Neuronal stem cell (in vitro differentiated cells): ENCODE results near the gene YAF2.

Experiments used
- DNase-seq: peaks from one replicate; pipeline ENCODE4 v3.0.0-alpha.2; 2013; ENCODE audit warnings: low spot score
- H2AFZ ChIP-seq: one replicate; pipeline ENCODE4 v1.6.1; 2013; ENCODE audit warnings: mild to moderate bottlenecking, low read length, inconsistent platforms
- H2AK5ac ChIP-seq: 2 replicates; pipeline ENCODE4 v1.6.1; 2013; ENCODE audit warnings: low read depth, mild to moderate bottlenecking, inconsistent platforms, low read length, moderate library complexity, mixed read lengths
- H2BK120ac ChIP-seq: 2 replicates; pipeline ENCODE4 v1.6.1; 2013; ENCODE audit warnings: low read depth, mild to moderate bottlenecking, inconsistent platforms, low read length, moderate library complexity, mixed read lengths
- H2BK12ac ChIP-seq: one replicate; pipeline ENCODE4 v1.6.1; 2013; ENCODE audit warnings: low read length, inconsistent platforms
- H2BK15ac ChIP-seq: 2 replicates; pipeline ENCODE4 v1.6.1; 2013; ENCODE audit warnings: mild to moderate bottlenecking, low read length, inconsistent platforms, mixed read lengths
- H2BK5ac ChIP-seq: one replicate; pipeline ENCODE4 v1.6.1; 2013; ENCODE audit warnings: inconsistent platforms, mild to moderate bottlenecking, low read length, moderate library complexity
- H3K14ac ChIP-seq: one replicate; pipeline ENCODE4 v1.6.1; 2013; ENCODE audit warnings: low read length, inconsistent platforms
- H3K18ac ChIP-seq: 2 replicates; pipeline ENCODE4 v1.6.1; 2013; ENCODE audit warnings: low read length, inconsistent platforms
- H3K23ac ChIP-seq: 2 replicates; pipeline ENCODE4 v1.6.1; 2013; ENCODE audit warnings: low read depth, mild to moderate bottlenecking, mixed read lengths, low read length, inconsistent platforms; ENCODE audit not compliant: poor library complexity
- H3K27ac ChIP-seq: replicated peaks from 3 replicates; pipeline ENCODE4 v1.5.1; 2013; ENCODE audit warnings: low read length, inconsistent platforms
- H3K27me3 ChIP-seq, 3 experiments: 2 replicates each; pipeline ENCODE4 v1.6.1; 2013; ENCODE audit warnings: low read length in 3 of 3, mild to moderate bottlenecking in 2 of 3, inconsistent platforms in 1 of 3, low read depth in 1 of 3, mixed read lengths in 1 of 3, moderate library complexity in 1 of 3; ENCODE audit not compliant: control insufficient read depth in 3 of 3, insufficient read depth in 3 of 3
- H3K36me3 ChIP-seq, 2 donors: replicated peaks in 1 of 2; 2 replicates each; pipeline ENCODE4 v1.6.1; 2013; ENCODE audit warnings: low read length in 2 of 2; ENCODE audit not compliant: control insufficient read depth in 2 of 2, insufficient read depth in 2 of 2
- H3K4ac ChIP-seq: 2 replicates; pipeline ENCODE4 v1.6.1; 2013; ENCODE audit warnings: inconsistent platforms, mild to moderate bottlenecking, low read length, moderate library complexity
- H3K4me1 ChIP-seq, 2 donors: 1 replicate in 1 of 2; 2 replicates in 1 of 2; pipeline ENCODE4 v1.6.1; 2013; ENCODE audit warnings: low read length in 2 of 2, low read depth in 1 of 2; ENCODE audit not compliant: control insufficient read depth in 2 of 2, insufficient read depth in 1 of 2
- H3K4me2 ChIP-seq: one replicate; pipeline ENCODE4 v1.6.1; 2013; ENCODE audit warnings: mild to moderate bottlenecking, low read length, inconsistent platforms; ENCODE audit not compliant: insufficient read depth, poor library complexity, severe bottlenecking
- H3K4me3 ChIP-seq, 2 donors: 2 replicates each; pipeline ENCODE4 v1.5.1; 2013; ENCODE audit warnings: low read length in 2 of 2, mild to moderate bottlenecking in 2 of 2, inconsistent platforms in 1 of 2, moderate library complexity in 1 of 2
- H3K79me1 ChIP-seq: one replicate; pipeline ENCODE4 v1.6.1; 2013; ENCODE audit warnings: low read depth, mild to moderate bottlenecking, inconsistent platforms, low read length, moderate library complexity
- H3K9ac ChIP-seq: one replicate; pipeline ENCODE4 v1.6.1; 2013; ENCODE audit warnings: mild to moderate bottlenecking, low read depth, low read length, inconsistent platforms; ENCODE audit not compliant: poor library complexity
- H3K9me3 ChIP-seq, 2 donors: replicated peaks in 1 of 2; 2 replicates each; pipeline versions ENCODE3 to v1.6.1; 2013; ENCODE audit warnings: low read length in 2 of 2, mild to moderate bottlenecking in 2 of 2, inconsistent platforms in 1 of 2, low read depth in 1 of 2, mixed read lengths in 1 of 2, moderate library complexity in 1 of 2; ENCODE audit not compliant: control insufficient read depth in 2 of 2, insufficient read depth in 1 of 2
- H4K8ac ChIP-seq: one replicate; pipeline ENCODE4 v1.6.1; 2013; ENCODE audit warnings: low read depth, mild to moderate bottlenecking, inconsistent platforms, low read length, moderate library complexity
- H4K91ac ChIP-seq: one replicate; pipeline ENCODE4 v1.6.1; 2013; ENCODE audit warnings: low read length, low read depth, mild to moderate bottlenecking, inconsistent platforms; ENCODE audit not compliant: poor library complexity
- WGBS, 2 donors: extraction: QIAGEN DNeasy Blood & Tissue Kit; methylation state at CpG; one replicate each; pipeline ENCODE4 v1.1.7; 2013; ENCODE audit warnings: missing lambda C conversion rate in 2 of 2, mixed read lengths in 1 of 2; ENCODE audit not compliant: insufficient read length in 2 of 2, insufficient replicate concordance in 1 of 2; ENCODE audit errors: extremely low coverage in 2 of 2; 5-methylcytosine and 5-hydroxymethylcytosine counted together

The YAF2 gene

DNA sequence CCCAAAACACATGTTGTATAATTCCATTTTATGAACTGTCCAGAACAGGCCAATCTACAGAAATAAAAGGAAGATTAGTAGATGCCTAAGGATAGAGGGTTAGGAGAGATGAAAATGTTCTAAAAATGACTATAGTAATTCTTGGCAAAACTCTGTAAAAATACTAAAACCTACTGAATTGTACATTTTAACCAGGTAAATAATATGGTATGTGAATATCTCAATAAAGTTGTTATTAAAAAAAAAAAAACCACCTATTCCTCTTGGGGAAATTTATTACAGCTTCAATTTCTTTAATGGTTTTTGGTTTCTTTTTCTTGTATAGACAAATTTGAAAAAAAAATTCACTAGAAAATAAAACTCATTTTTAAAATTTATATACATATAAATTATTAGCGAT is 33.2 kb downstream of the YAF2 start:
- Histone ChIP-seq H3K18ac (no peak overlapping the region), H2AFZ (no peak overlapping the region), H3K9ac (no peak overlapping the region), H3K4me1 (no peaks in the 10 kb centered on the region), H3K4ac (no peak overlapping the region), H2BK120ac (no peak overlapping the region), H3K79me1 (no peaks in the 10 kb centered on the region), H3K14ac (no peak overlapping the region), H3K23ac (no peak overlapping the region), H2BK15ac (no peak overlapping the region), H2BK5ac (no peak overlapping the region), H3K9me3 (no peaks in the 10 kb centered on the region), H3K27me3 (no peaks in the 10 kb centered on the region), H4K8ac (no peak overlapping the region), H3K36me3 (peaks cover 0 to 48% of the 10 kb centered on the region in 2 donors), H2AK5ac (no peak overlapping the region), H2BK12ac (no peak overlapping the region), H3K27ac (no peak overlapping the region), H3K4me2 (no peak overlapping the region), H3K4me3 (no peak overlapping the region), H4K91ac (no peak overlapping the region)
- no CpG with 5 or more reads among the region's 1 CpG for WGBS, 2 donors
- DNase-seq: no peak

DNA sequence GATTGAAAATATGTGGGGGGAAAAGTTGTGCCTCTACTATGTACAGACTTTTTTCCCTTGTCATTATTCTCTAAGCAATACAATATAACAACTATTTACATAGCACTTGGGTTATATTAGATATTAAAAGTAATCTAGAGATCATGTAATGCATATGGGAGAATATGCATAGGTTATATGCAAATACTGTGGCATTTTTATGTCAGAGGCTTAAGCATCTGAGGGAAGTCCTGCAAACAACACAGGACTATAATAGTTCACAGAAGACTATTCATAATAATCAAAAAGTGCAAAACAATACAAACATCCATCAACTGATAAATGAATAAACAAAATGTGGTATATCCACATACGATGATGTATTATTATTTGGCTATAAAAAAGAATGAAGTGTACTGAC is 33.7 kb downstream of the YAF2 start:
- Histone ChIP-seq H3K14ac (no peak overlapping the region), H3K27me3 (no peaks in the 10 kb centered on the region)
- WGBS, 2 donors: no CpG with 5 or more reads among the region's 1 CpG

DNA sequence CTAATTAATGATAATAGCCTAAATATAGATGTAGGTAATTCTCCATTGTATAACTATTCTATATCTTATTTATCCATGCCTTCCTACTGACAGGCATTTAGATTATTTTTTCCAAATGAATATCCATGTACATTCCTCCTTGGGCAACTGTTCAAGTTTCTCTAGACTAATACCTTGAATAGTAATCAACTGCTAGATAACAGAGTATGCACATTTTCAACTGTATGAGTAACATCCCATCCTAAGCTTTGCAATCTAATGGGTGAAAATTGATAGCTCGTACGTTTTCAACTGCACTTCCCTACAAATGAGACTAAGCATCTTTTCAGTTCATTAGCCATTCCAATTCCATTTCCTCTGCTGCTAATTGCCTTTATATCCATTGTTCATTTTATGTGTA is 37.0 kb downstream of the YAF2 start:
- no CpG with 5 or more reads among the region's 2 CpGs for WGBS, 2 donors
- H2BK120ac ChIP-seq: no peak overlapping the region

More for the DNA sequence above, 33.7 kb downstream of the YAF2 start:
- H2AK5ac ChIP-seq: no peak overlapping the region
- H3K4me2 ChIP-seq: no peak overlapping the region
- no peak overlapping the region for H3K18ac ChIP-seq
- no peak overlapping the region for H4K8ac ChIP-seq
- no peak overlapping the region for H2BK15ac ChIP-seq
- H3K27ac ChIP-seq: no peak overlapping the region
- DNase-seq: no peak
- H2BK5ac ChIP-seq: no peak overlapping the region
- peaks cover 0 to 45% of the 10 kb centered on the region in 2 donors for H3K36me3 ChIP-seq
- no peak overlapping the region for H2BK12ac ChIP-seq
- no peaks in the 10 kb centered on the region for H3K79me1 ChIP-seq
- no peak overlapping the region for H4K91ac ChIP-seq
- no peak overlapping the region for H3K23ac ChIP-seq
- no peaks in the 10 kb centered on the region for H3K9me3 ChIP-seq
- no peaks in the 10 kb centered on the region for H3K4me1 ChIP-seq
- no peak overlapping the region for H3K4ac ChIP-seq
- H3K4me3 ChIP-seq: no peak overlapping the region
- no peak overlapping the region for H2BK120ac ChIP-seq
- no peak overlapping the region for H3K9ac ChIP-seq
- H2AFZ ChIP-seq: no peak overlapping the region

DNA sequence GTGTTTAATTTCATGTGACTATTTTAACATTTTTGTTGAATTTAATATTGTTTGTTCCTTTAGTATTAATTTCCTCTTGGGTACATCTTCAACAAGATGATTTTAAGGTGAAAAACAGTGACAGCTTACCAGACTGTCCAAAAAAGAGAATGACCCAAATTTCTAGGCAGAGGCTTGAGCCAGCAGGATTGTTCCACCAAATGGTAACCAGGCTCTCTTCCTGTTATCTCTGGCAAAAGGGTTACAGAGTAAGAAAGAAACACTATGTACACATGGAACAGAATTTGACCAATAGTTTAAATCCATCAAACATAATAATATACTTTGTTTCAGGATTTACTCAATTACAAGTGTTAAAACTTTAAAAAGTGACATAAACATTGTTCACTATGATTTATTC is 39.0 kb downstream of the YAF2 start:
- H2BK5ac ChIP-seq: no peak overlapping the region
- DNase-seq: no peak
- H3K4me1 ChIP-seq: peaks cover 2% of the 10 kb centered on the region in 2 donors
- no peak overlapping the region for H2BK15ac ChIP-seq
- H3K4me2 ChIP-seq: no peak overlapping the region
- H3K4ac ChIP-seq: no peak overlapping the region
- no peak overlapping the region for H4K8ac ChIP-seq
- no peak overlapping the region for H4K91ac ChIP-seq
- no peaks in the 10 kb centered on the region for H3K9me3 ChIP-seq
- no peak overlapping the region for H2BK12ac ChIP-seq
- H3K14ac ChIP-seq: no peak overlapping the region
- H2AK5ac ChIP-seq: no peak overlapping the region
- no peak overlapping the region for H3K23ac ChIP-seq
- H3K36me3 ChIP-seq: peaks cover 0 to 50% of the 10 kb centered on the region in 2 donors
- H3K79me1 ChIP-seq: no peaks in the 10 kb centered on the region
- no peak overlapping the region for H3K27ac ChIP-seq
- H3K18ac ChIP-seq: no peak overlapping the region
- no peaks in the 10 kb centered on the region for H3K27me3 ChIP-seq
- H3K9ac ChIP-seq: no peak overlapping the region
- no peak overlapping the region for H2BK120ac ChIP-seq
- H2AFZ ChIP-seq: no peak overlapping the region
- H3K4me3 ChIP-seq: no peak overlapping the region

More for the DNA sequence above, 37.0 kb downstream of the YAF2 start:
- Histone ChIP-seq H3K4me2 (no peak overlapping the region), H3K27ac (no peak overlapping the region), H4K8ac (no peak overlapping the region), H2AK5ac (no peak overlapping the region), H2BK12ac (no peak overlapping the region), H3K27me3 (no peaks in the 10 kb centered on the region), H3K18ac (no peak overlapping the region), H2AFZ (no peak overlapping the region), H4K91ac (no peak overlapping the region), H3K4ac (no peak overlapping the region), H3K36me3 (peaks cover 0 to 52% of the 10 kb centered on the region in 2 donors), H3K9me3 (no peaks in the 10 kb centered on the region), H2BK5ac (no peak overlapping the region), H3K79me1 (no peaks in the 10 kb centered on the region), H3K4me1 (peaks cover 2% of the 10 kb centered on the region in 2 donors), H3K23ac (no peak overlapping the region), H3K4me3 (no peak overlapping the region), H2BK15ac (no peak overlapping the region), H3K9ac (no peak overlapping the region), H3K14ac (no peak overlapping the region)
- DNase-seq: no peak
